GM18502 (cell line): ENCODE data around the gene PCDH17.

Experiments used
- ATAC-seq: cut with Tn5 transposase; IDR thresholded peaks from one replicate; pipeline ENCODE4 v1.9.1; 2021; ENCODE audit warnings: mild to moderate bottlenecking; ENCODE audit not compliant: unreplicated experiment, poor library complexity

PCDH17 gene

DNA sequence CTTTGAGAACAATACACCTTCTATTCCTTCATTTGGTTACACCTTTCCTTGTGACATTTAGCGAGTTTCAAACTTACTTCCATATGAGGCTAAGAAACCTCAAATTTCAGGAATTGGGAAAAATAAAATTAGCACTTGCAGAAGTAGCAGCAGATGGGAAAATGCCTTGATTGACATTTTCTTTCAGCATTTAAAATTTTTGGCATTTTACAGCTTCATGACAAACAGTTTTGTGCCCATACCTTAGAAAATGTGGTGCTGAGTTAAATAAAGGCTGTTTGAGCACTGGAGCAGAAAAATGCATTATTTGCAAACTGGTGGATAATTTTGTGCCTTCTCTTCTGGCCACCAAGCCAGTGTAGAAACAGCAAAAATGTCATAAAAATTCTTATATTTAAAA is 95.4 kb downstream of the PCDH17 start:
- ATAC-seq = no peak

- ATAC-seq = no peak
These were observed 102.8 kb downstream of the PCDH17 start for GRCh38 chr13:57734306-57734705.

GRCh38 chr13:57739089-57739488 is 107.5 kb downstream of the PCDH17 start:
- no peak for ATAC-seq

DNA sequence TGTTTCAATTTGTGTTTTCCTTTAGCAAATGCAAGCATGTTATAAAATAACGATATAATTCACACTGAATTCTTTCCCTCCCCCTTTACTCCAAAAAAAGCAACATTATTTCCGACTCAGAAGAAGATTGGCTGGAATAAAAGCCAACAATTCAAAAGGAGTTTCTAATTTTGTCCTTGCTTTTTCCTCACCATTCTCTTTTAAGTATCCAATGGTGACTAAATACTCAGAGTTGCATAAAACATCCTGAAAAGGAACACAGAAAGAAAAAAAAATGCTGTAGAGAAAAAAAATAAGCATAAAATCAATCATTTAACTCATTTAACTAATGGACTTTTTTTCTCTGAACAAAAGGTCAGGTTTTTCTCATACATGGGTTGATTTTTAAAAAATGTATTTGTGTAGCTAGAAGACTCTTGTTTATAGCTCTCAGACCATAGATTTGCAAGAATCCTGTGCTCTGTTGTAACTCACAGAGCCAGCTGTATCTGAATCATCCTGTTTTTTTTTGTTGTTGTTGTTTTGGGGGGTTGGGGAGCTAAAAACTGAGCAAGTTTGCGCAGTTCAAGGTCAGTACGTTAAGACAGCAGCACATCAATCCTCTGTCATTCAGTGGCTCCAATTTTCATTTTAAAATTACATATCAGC is 108.1 kb downstream of the PCDH17 start:
- ATAC-seq = no peak

- no peak for ATAC-seq
These were observed 109.2 kb downstream of the PCDH17 start for GRCh38 chr13:57740719-57741118.

DNA sequence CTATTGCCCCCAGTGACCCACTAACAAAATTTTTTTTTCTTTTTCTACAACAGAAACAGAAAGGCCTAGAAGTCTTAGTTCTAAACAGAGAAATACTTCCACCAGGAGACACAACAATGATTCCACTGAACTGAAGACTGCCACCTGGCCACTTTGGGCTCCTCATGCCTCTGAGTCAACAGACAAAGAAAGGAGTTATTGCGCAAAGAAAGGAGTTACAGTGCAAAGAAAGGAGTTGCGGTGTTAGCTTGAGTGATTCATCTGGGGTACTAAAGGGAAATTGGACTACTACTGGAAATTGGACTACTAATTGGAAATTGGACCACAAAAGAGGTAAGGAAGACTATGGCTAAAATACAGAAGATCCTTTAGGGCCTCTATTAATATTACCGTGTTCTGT is 116.6 kb downstream of the PCDH17 start:
- no peak for ATAC-seq

DNA sequence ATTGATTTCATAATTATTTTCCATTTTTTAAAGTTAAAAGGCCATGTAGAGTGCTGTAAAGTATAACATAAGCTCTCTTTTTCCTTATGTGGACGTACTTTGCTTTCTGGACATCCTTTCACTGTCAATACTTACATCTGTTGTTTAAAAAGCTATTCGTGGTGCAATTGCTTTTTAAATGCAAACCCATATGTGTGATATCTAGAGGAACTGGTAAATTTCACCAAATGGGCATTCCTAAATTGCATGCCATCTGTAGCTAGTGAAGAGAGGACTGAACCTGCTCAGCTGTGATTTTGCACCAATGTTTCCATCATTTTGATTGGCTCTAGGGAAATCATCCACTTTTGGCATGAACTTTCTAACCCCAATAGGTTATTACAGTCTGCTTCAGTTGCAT is 129.4 kb downstream of the PCDH17 start:
- no peak for ATAC-seq

DNA sequence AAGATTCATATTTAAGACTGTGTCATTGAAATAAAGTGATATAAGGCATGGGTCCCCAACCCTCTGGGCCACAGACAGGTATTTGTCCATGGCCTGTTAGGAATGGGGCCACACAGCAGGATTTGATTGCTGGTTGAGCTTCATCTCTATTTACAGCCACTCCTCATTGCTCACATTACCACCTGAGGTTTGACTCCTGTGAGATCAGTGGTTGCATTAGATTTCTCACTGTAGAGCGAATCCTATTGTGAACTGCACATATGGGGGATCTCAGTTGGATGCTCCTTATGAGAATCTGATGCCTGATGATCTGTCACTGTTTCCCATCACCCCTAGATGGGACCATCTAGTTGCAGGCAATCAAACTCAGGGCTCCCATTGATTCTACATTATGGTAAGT is 132.1 kb downstream of the PCDH17 start:
- no peak for ATAC-seq
